B cell (primary cell): ENCODE data around the gene TRAPPC1. TPM values are rescaled to one million over a fixed set of nuclear protein-coding genes. Genes with fewer than 3 reads are reported as not detected.
A peak's percentile ranks its signal among the peaks of the same experiment; 100 is the strongest.

Experiments
- ATAC-seq: fragments of 200-7000 bp; cut with Tn5 transposase; one replicate; pipeline ENCODE4 v1.10.0; 2021; ENCODE audit warnings: low read depth, mild to moderate bottlenecking, moderate number of reproducible peaks, moderate library complexity
- CTCF ChIA-PET: fragments of 350-600 bp; sonication (Branson Sonifier 250); formaldehyde crosslinking; loops from one replicate; lab custom pipeline; 2021; ENCODE audit warnings: antibody characterized with exemption, inconsistent platforms; lab: Charles Lee
- POLR2A ChIA-PET: fragments of 350-600 bp; sonication (Branson Sonifier 250); formaldehyde crosslinking; loops from one replicate; lab custom pipeline; 2021; ENCODE audit warnings: antibody characterized with exemption; lab: Charles Lee
- DNase-seq: peaks from one replicate; pipeline ENCODE4 v3.0.0; 2013
- H2AFZ ChIP-seq: 2 replicates; pipeline ENCODE4 v1.6.1; 2012; ENCODE audit warnings: mild to moderate bottlenecking, low read depth, low read length; ENCODE audit not compliant: insufficient read depth, poor library complexity, severe bottlenecking
- H3K27ac ChIP-seq, 2 donors: 1 replicate in 1 of 2; 2 replicates in 1 of 2; pipeline ENCODE4 v1.5.1; 2012 to 2013; ENCODE audit warnings: low read length in 2 of 2, mild to moderate bottlenecking in 2 of 2, moderate library complexity in 1 of 2
- H3K27me3 ChIP-seq, 4 experiments: fragments of 200-600 bp in 1 of 4; sonication (generic) in 1 of 4; replicated peaks in 1 of 4; 1 replicate in 2 of 4; 2 replicates in 2 of 4; pipeline versions ENCODE4 v1.6.1 to v1.7.0; 2013 to 2016; ENCODE audit warnings: low read length in 3 of 4, mild to moderate bottlenecking in 2 of 4, mixed read lengths in 1 of 4, moderate library complexity in 1 of 4; ENCODE audit not compliant: insufficient read depth in 4 of 4, control insufficient read depth in 3 of 4; ENCODE audit errors: control extremely low read depth in 1 of 4
- H3K36me3 ChIP-seq, 2 experiments: replicated peaks in 1 of 2; 1 replicate in 1 of 2; 2 replicates in 1 of 2; pipeline versions ENCODE4 v1.6.1 to v1.7.1; 2013; ENCODE audit warnings: low read length in 1 of 2; ENCODE audit not compliant: insufficient read depth in 2 of 2, control insufficient read depth in 1 of 2; ENCODE audit errors: control extremely low read depth in 1 of 2, extremely low read depth in 1 of 2
- H3K4me1 ChIP-seq, 2 donors: fragments of 200-600 bp in 1 of 2; sonication (generic) in 1 of 2; 1 replicate in 1 of 2; 2 replicates in 1 of 2; pipeline versions ENCODE4 v1.5.1 to v1.6.1; 2013 to 2017; ENCODE audit warnings: low read length in 2 of 2; ENCODE audit not compliant: control insufficient read depth in 2 of 2, insufficient read depth in 2 of 2
- H3K4me2 ChIP-seq: replicated peaks from 2 replicates; pipeline ENCODE3; 2012; ENCODE audit warnings: mild to moderate bottlenecking, low read depth, low read length; ENCODE audit not compliant: poor library complexity, severe bottlenecking
- H3K4me3 ChIP-seq, 5 experiments: fragments of 200-600 bp in 1 of 5; sonication (generic) in 1 of 5; 1 replicate in 3 of 5; 2 replicates in 2 of 5; pipeline versions ENCODE4 v1.5.1 to v1.7.0; 2011 to 2016; ENCODE audit warnings: low read length in 4 of 5, mild to moderate bottlenecking in 4 of 5, low read depth in 2 of 5, control low read depth in 1 of 5, moderate library complexity in 1 of 5; ENCODE audit not compliant: insufficient read depth in 1 of 5; ENCODE audit errors: control extremely low read depth in 1 of 5, extremely low read depth in 1 of 5
- H3K79me2 ChIP-seq: fragments of 200-600 bp; sonication (generic); one replicate; pipeline ENCODE4 v1.6.0; 2016; ENCODE audit warnings: low read length; ENCODE audit not compliant: control insufficient read depth, insufficient read depth
- H3K9ac ChIP-seq: fragments of 200-600 bp; sonication (generic); 2 replicates; pipeline ENCODE4 v1.6.1; 2017; ENCODE audit warnings: mild to moderate bottlenecking, low read length, moderate library complexity
- H3K9me3 ChIP-seq, 3 donors: one replicate each; pipeline versions ENCODE4 v1.6.1 to v1.7.1; 2013; ENCODE audit warnings: low read length in 2 of 3; ENCODE audit not compliant: control insufficient read depth in 2 of 3, insufficient read depth in 1 of 3; ENCODE audit errors: control extremely low read depth in 1 of 3
- H4K20me1 ChIP-seq: 2 replicates; pipeline ENCODE4 v1.6.0; 2012; ENCODE audit warnings: mild to moderate bottlenecking, low read length; ENCODE audit not compliant: insufficient read depth, control insufficient read depth, poor library complexity, severe bottlenecking
- H3K27ac Mint-ChIP-seq: one replicate; pipeline ENCODE4 v1.8.0; 2021; ENCODE audit warnings: mixed read lengths
- H3K27me3 Mint-ChIP-seq: one replicate; pipeline ENCODE4 v1.8.0; 2021; ENCODE audit warnings: mixed read lengths
- H3K4me1 Mint-ChIP-seq: one replicate; pipeline ENCODE4 v1.8.0; 2021; ENCODE audit warnings: mixed read lengths
- H3K4me3 Mint-ChIP-seq: one replicate; pipeline ENCODE4 v1.8.0; 2021; ENCODE audit warnings: mixed read lengths
- H3K9me3 Mint-ChIP-seq: one replicate; pipeline ENCODE4 v1.8.0; 2022; ENCODE audit warnings: mixed read lengths; ENCODE audit not compliant: insufficient read depth
- EZH2 ChIP-seq: IDR thresholded peaks from 2 replicates; pipeline ENCODE4 v1.6.1; 2012; ENCODE audit warnings: borderline replicate concordance, low read depth, mild to moderate bottlenecking, moderate library complexity, low read length; ENCODE audit not compliant: insufficient read depth, poor library complexity, severe bottlenecking
- WGBS: methylation state at CpG from one replicate; pipeline ENCODE4 v1.1.5; 2013; ENCODE audit warnings: missing lambda C conversion rate; ENCODE audit not compliant: insufficient coverage; 5-methylcytosine and 5-hydroxymethylcytosine counted together
- intact Hi-C: fragments of 100-400 bp; cut with micrococcal nuclease; formaldehyde crosslinking; loops from one replicate; pipeline ENCODE4 v1.10.0; 2022
- polyA plus RNA-seq: library from polyadenylated mRNA; depleted of rRNA; stranded (reverse); fragments of >200 nt; gene quantifications from 2 replicates; pipeline ENCODE4 v1.2.3, GENCODE V29; 2012
- total RNA-seq, 2 donors: library from RNA; stranded (reverse); fragments of 120-200 nt in 1 of 2; gene quantifications; 1 replicate in 1 of 2; 2 replicates in 1 of 2; pipeline versions ENCODE4 v1.2.3 to v1.2.4, GENCODE V29; 2013 to 2022
- TF ChIP-seq, protein P1 (sequence below): fragments of 200-600 bp; IDR thresholded peaks from one replicate; pipeline ENCODE4 v1.8.0; 2022; ENCODE audit warnings: antibody characterized with exemption, mild to moderate bottlenecking

TRAPPC1 gene
- total and polyA plus RNA-seq, 2 donors (not counting 1 experiment from before 2014, with no cell fraction given) = 118 to 173 TPM

DNA sequence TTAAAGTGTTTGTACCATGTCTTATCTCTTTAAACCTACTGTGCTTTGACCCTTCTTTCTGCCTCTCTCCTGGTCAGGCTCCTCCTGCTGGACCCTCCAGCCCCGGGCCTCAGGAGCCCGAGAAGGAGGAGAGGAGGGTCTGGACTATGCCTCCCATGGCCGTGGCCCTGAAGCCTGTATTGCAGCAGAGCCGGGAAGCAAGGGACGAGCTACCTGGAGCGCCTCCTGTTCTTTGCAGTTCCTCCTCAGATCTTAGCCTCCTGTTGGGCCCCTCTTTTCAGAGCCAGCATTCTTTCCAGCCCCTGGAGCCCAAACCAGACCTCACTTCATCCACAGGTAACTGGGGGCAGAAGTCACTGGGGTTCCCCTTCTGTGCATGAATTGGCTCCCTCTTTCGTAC lies 13.9 kb upstream of the TRAPPC1 start:
- H3K4me3 Mint-ChIP-seq = no peak overlapping the region
- DNase-seq (no peak), ATAC-seq (no peak)
- H3K79me2 ChIP-seq = no peaks in the 10 kb centered on the region
- TF ChIP-seq EZH2 = no peak
- TF ChIP-seq, protein P1, sequence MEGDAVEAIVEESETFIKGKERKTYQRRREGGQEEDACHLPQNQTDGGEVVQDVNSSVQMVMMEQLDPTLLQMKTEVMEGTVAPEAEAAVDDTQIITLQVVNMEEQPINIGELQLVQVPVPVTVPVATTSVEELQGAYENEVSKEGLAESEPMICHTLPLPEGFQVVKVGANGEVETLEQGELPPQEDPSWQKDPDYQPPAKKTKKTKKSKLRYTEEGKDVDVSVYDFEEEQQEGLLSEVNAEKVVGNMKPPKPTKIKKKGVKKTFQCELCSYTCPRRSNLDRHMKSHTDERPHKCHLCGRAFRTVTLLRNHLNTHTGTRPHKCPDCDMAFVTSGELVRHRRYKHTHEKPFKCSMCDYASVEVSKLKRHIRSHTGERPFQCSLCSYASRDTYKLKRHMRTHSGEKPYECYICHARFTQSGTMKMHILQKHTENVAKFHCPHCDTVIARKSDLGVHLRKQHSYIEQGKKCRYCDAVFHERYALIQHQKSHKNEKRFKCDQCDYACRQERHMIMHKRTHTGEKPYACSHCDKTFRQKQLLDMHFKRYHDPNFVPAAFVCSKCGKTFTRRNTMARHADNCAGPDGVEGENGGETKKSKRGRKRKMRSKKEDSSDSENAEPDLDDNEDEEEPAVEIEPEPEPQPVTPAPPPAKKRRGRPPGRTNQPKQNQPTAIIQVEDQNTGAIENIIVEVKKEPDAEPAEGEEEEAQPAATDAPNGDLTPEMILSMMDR = no peak
- ChIA-PET POLR2A (no interaction called here), CTCF (interaction anchor here (1.3 kb wide), 1 partner anchor 115 kb away, joined by 4 read pairs; no protein-coding TSS in a partner anchor)
- no peak overlapping the region for H3K4me3 ChIP-seq
- no peaks in the 10 kb centered on the region for H3K9me3 ChIP-seq
- H3K27me3 Mint-ChIP-seq = no peaks in the 10 kb centered on the region
- peaks cover 2% of the 10 kb centered on the region for H3K4me1 Mint-ChIP-seq
- H2AFZ ChIP-seq = no peak overlapping the region
- no peaks in the 10 kb centered on the region for H4K20me1 ChIP-seq
- H3K36me3 ChIP-seq = peaks cover 13 to 54% of the 10 kb centered on the region in 2 experiments
- H3K4me2 ChIP-seq = peak overlapping the region; percentile 37
- no peaks in the 10 kb centered on the region for H3K27me3 ChIP-seq
- intact Hi-C loops = no loop called here
- peaks cover 0 to 11% of the 10 kb centered on the region in 2 donors for H3K4me1 ChIP-seq
- WGBS = 100% methylated on average over 6 of the region's 7 CpGs
- H3K27ac ChIP-seq = peak overlapping the region in 1 of 2 donors; percentile 30
- no peaks in the 10 kb centered on the region for H3K9me3 Mint-ChIP-seq
- H3K27ac Mint-ChIP-seq = no peak overlapping the region
- no peak overlapping the region for H3K9ac ChIP-seq

DNA sequence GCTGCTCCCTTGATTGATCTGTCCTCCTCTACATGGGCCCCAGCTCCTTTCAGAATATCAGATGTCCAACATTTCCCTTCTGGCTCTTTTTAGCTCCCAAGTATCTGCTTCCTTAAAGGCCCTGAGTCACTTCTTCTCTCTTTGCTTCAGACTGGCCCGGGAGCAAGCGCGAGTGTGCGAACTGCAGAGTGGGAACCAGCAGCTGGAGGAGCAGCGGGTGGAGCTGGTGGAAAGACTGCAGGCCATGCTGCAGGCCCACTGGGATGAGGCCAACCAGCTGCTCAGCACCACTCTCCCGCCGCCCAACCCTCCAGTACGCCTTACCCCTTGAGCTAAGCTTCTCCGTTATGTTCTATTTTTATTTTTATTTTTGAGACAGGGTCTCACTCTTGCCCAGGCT lies 12.6 kb upstream of the TRAPPC1 start:
- H3K36me3 ChIP-seq = peaks cover 15 to 61% of the 10 kb centered on the region in 2 experiments
- H3K9me3 ChIP-seq = no peaks in the 10 kb centered on the region
- intact Hi-C loops = no loop called here
- H3K9ac ChIP-seq = no peak overlapping the region
- TF ChIP-seq, protein P1 = no peak
- TF ChIP-seq EZH2 = no peak
- H4K20me1 ChIP-seq = no peaks in the 10 kb centered on the region
- no peak overlapping the region for H2AFZ ChIP-seq
- DNase-seq (no peak), ATAC-seq (no peak)
- Mint-ChIP-seq H3K27ac (no peak overlapping the region), H3K4me1 (no peaks in the 10 kb centered on the region), H3K4me3 (no peak overlapping the region), H3K27me3 (no peaks in the 10 kb centered on the region), H3K9me3 (no peaks in the 10 kb centered on the region)
- ChIA-PET CTCF (interaction anchor here (0.9 to 2.1 kb wide), 6 partner anchors 13 to 116 kb away, joined by 3 to 8 read pairs (median 4); partner anchors contain the start of genes CNTROB and TRAPPC1), POLR2A (no interaction called here)
- H3K27ac ChIP-seq = no peak overlapping the region
- no peaks in the 10 kb centered on the region for H3K79me2 ChIP-seq
- H3K4me1 ChIP-seq = peaks cover 0 to 11% of the 10 kb centered on the region in 2 donors
- 98% methylated on average over 5 of the region's 9 CpGs for WGBS
- no peak overlapping the region for H3K4me3 ChIP-seq
- H3K4me2 ChIP-seq = no peak overlapping the region
- no peaks in the 10 kb centered on the region for H3K27me3 ChIP-seq
